Measurements from ENCODE around the gene HELZ. TPM values are rescaled to one million over a fixed set of nuclear protein-coding genes. Genes with fewer than 3 reads are reported as not detected.
"Not testable (repeated sequence)": the region's sequence is repeated elsewhere in the genome, so short reads cannot be mapped to it uniquely, and the experiment has no call there.

HELZ gene
- total and polyA plus RNA-seq, 5 donors: 5.6 to 43.9 (median 37.2) TPM

- H3K4me3 ChIP-seq (ENCODE audit: low read length); intact Hi-C loops (cut with DNase I); H3K4me1 ChIP-seq (ENCODE audit: control insufficient read depth, insufficient read depth, low read length); H3K27ac ChIP-seq (ENCODE audit: low read length); H3K9me3 ChIP-seq (ENCODE audit: control insufficient read depth, low read length); ATAC-seq; H3K27me3 ChIP-seq (ENCODE audit: control insufficient read depth, insufficient read depth): not testable (repeated sequence)
- 93% methylated on average over 6 of the region's 6 CpGs for WGBS
- DNase-seq: peak in 1 of 3 donors; percentile 32
These were observed 118.5 kb downstream of the HELZ start for GRCh38 chr17:67126543-67126942.

GRCh38 chr17:67125924-67126323 lies 119.1 kb downstream of the HELZ start:
- no peaks in the 10 kb centered on the region for H3K27me3 ChIP-seq (ENCODE audit: control insufficient read depth, insufficient read depth)
- H3K4me1 ChIP-seq (ENCODE audit: control insufficient read depth, insufficient read depth, low read length): no peaks in the 10 kb centered on the region
- H3K27ac ChIP-seq (ENCODE audit: low read length): no peak overlapping the region
- H3K9me3 ChIP-seq (ENCODE audit: control insufficient read depth, low read length): no peaks in the 10 kb centered on the region
- DNase-seq (no peak), ATAC-seq (no peak)
- intact Hi-C loops (cut with DNase I): no loop called here
- WGBS: 97% methylated on average over 1 of the region's 1 CpG
- no peak overlapping the region for H3K4me3 ChIP-seq (ENCODE audit: low read length)

DNA sequence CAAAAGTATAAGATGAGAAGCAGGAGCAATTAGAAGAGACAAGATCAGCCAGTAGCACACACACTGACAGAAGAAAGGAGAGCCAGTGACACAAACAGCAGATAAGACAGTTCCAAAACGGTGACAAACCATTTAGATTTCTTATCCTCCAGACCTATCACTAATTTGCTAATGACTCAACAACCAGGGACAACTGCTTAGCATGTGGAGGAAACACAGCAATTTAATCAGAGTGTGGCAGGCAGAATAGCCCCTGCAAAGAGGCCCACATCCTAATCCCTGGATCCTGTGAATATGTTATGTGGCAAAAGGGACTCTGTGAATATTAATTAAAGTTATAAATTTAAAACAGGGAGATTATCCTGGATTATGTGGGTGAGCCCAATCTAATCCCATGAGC lies 119.6 kb downstream of the HELZ start:
- WGBS: 19% methylated on average over 1 of the region's 1 CpG

GRCh38 chr17:67124450-67125148 lies 120.4 kb downstream of the HELZ start:
- intact Hi-C loops (cut with DNase I): no loop called here
- ATAC-seq (no peak), DNase-seq (no peak)
- no peak overlapping the region for H3K27ac ChIP-seq (ENCODE audit: low read length)
- no peaks in the 10 kb centered on the region for H3K27me3 ChIP-seq (ENCODE audit: control insufficient read depth, insufficient read depth)
- WGBS: 84% methylated on average over 4 of the region's 4 CpGs
- no peaks in the 10 kb centered on the region for H3K4me1 ChIP-seq (ENCODE audit: control insufficient read depth, insufficient read depth, low read length)
- no peaks in the 10 kb centered on the region for H3K9me3 ChIP-seq (ENCODE audit: control insufficient read depth, low read length)
- no peak overlapping the region for H3K4me3 ChIP-seq (ENCODE audit: low read length)

More for the DNA sequence above, 119.6 kb downstream of the HELZ start:
- Histone ChIP-seq H3K4me1 (ENCODE audit: control insufficient read depth, insufficient read depth, low read length) (no peaks in the 10 kb centered on the region), H3K9me3 (ENCODE audit: control insufficient read depth, low read length) (no peaks in the 10 kb centered on the region), H3K4me3 (ENCODE audit: low read length) (no peak overlapping the region), H3K27ac (ENCODE audit: low read length) (no peak overlapping the region), H3K27me3 (ENCODE audit: control insufficient read depth, insufficient read depth) (no peaks in the 10 kb centered on the region)
- DNase-seq (no peak), ATAC-seq (no peak)
- intact Hi-C loops (cut with DNase I): no loop called here

- no peak overlapping the region for H3K27ac ChIP-seq (ENCODE audit: low read length)
- DNase-seq: no peak
- intact Hi-C loops (cut with DNase I): no loop called here
These were observed 121.3 kb downstream of the HELZ start for GRCh38 chr17:67123699-67124098.

GRCh38 chr17:67121316-67121891 lies 123.6 kb downstream of the HELZ start:
- H3K9me3 ChIP-seq (ENCODE audit: control insufficient read depth, low read length): no peaks in the 10 kb centered on the region

More at GRCh38 chr17:67123699-67124098, 121.3 kb downstream of the HELZ start:
- ATAC-seq: no peak
- H3K4me1 ChIP-seq (ENCODE audit: control insufficient read depth, insufficient read depth, low read length): no peaks in the 10 kb centered on the region
- no peak overlapping the region for H3K4me3 ChIP-seq (ENCODE audit: low read length)
- H3K9me3 ChIP-seq (ENCODE audit: control insufficient read depth, low read length): no peaks in the 10 kb centered on the region
- H3K27me3 ChIP-seq (ENCODE audit: control insufficient read depth, insufficient read depth): no peaks in the 10 kb centered on the region

DNA sequence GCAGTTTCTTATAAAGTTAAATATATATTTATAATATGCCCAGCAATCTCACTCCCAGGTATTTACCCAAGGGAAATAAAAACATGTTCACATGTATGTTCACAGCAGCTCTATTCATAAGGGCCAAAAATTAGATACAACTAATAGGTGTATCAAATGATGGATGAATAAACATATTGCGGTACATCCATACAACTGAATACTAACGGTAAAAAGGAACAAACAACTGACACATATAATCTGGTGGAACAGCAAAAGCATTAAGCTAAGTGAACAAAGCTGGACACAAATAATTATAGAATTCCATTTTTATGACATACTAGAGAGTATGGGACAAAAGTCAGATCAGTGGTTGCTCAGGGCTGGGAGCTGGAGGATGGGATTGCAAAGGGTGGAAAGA lies 125.9 kb downstream of the HELZ start:
- H3K27ac ChIP-seq (ENCODE audit: low read length): no peak overlapping the region
- no peaks in the 10 kb centered on the region for H3K9me3 ChIP-seq (ENCODE audit: control insufficient read depth, low read length)
- H3K4me1 ChIP-seq (ENCODE audit: control insufficient read depth, insufficient read depth, low read length): no peaks in the 10 kb centered on the region
- 97% methylated on average over 2 of the region's 2 CpGs for WGBS
- intact Hi-C loops (cut with DNase I): no loop called here
- ATAC-seq: no peak
- no peak for DNase-seq
- H3K27me3 ChIP-seq (ENCODE audit: control insufficient read depth, insufficient read depth): no peaks in the 10 kb centered on the region
- H3K4me3 ChIP-seq (ENCODE audit: low read length): no peak overlapping the region

More at GRCh38 chr17:67121316-67121891, 123.6 kb downstream of the HELZ start:
- Histone ChIP-seq H3K27me3 (ENCODE audit: control insufficient read depth, insufficient read depth) (no peaks in the 10 kb centered on the region), H3K4me3 (ENCODE audit: low read length) (no peak overlapping the region), H3K4me1 (ENCODE audit: control insufficient read depth, insufficient read depth, low read length) (no peaks in the 10 kb centered on the region), H3K27ac (ENCODE audit: low read length) (no peak overlapping the region)
- DNase-seq (peak in 1 of 3 donors; percentile 43), ATAC-seq (peak; percentile 23 to 55)
- intact Hi-C loops (cut with DNase I): no loop called here
- 51% methylated on average over 5 of the region's 5 CpGs for WGBS

- no peaks in the 10 kb centered on the region for H3K27me3 ChIP-seq (ENCODE audit: control insufficient read depth, insufficient read depth)
- intact Hi-C loops (cut with DNase I): no loop called here
- ATAC-seq (no peak), DNase-seq (no peak)
- H3K9me3 ChIP-seq (ENCODE audit: control insufficient read depth, low read length): no peaks in the 10 kb centered on the region
- H3K4me3 ChIP-seq (ENCODE audit: low read length): no peak overlapping the region
- H3K27ac ChIP-seq (ENCODE audit: low read length): no peak overlapping the region
- peaks cover 3% of the 10 kb centered on the region for H3K4me1 ChIP-seq (ENCODE audit: control insufficient read depth, insufficient read depth, low read length)
- 98% methylated on average over 1 of the region's 1 CpG for WGBS
These were observed 128.9 kb downstream of the HELZ start for GRCh38 chr17:67116045-67116575.

DNA sequence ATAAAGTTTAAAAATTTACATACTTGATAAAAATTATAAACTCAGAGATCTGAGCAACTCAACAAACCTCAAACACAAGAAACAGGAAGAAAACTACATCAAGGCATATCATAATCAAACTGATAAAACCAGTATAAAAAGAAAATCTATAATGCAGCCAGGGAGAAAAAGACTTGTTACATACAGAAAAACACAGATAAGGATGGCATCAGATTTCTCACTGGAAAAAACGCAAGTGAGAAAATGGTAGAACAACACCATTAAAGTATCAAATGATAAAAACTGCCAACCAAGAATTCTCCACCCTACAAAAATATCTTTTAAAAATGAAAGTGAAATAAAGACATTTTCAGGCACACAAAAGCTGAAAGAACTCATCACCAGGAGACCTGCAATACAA lies 129.6 kb downstream of the HELZ start:
- DNase-seq: no peak
- WGBS: 79% methylated on average over 1 of the region's 1 CpG
- Histone ChIP-seq H3K4me1 (ENCODE audit: control insufficient read depth, insufficient read depth, low read length) (peaks cover 3% of the 10 kb centered on the region), H3K9me3 (ENCODE audit: control insufficient read depth, low read length) (no peaks in the 10 kb centered on the region), H3K4me3 (ENCODE audit: low read length) (no peak overlapping the region), H3K27me3 (ENCODE audit: control insufficient read depth, insufficient read depth) (no peaks in the 10 kb centered on the region), H3K27ac (ENCODE audit: low read length) (no peak overlapping the region)
- no peak for ATAC-seq
- intact Hi-C loops (cut with DNase I): no loop called here

DNA sequence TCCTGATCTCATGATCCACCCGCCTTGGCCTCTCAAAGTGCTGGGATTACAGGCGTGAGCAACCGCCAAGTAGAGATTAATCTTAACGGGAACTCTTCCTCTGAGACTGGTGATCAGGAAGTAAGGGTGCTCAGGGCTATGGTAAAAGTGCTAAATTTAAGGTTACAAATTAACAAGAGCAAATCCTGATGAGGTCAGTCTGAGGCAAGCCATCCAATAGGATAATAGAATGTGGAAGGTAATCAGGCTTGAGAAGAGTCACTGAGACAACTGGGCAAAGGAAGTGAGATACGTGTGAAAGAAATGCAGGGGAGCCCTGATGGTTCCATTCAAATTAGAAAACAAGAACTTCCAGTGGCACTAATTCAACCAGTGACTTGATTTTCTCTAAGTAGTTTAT lies 131.5 kb downstream of the HELZ start:
- Histone ChIP-seq H3K4me1 (ENCODE audit: control insufficient read depth, insufficient read depth, low read length) (peaks cover 3% of the 10 kb centered on the region), H3K4me3 (ENCODE audit: low read length) (no peak overlapping the region), H3K27me3 (ENCODE audit: control insufficient read depth, insufficient read depth) (no peaks in the 10 kb centered on the region), H3K27ac (ENCODE audit: low read length) (no peak overlapping the region), H3K9me3 (ENCODE audit: control insufficient read depth, low read length) (no peaks in the 10 kb centered on the region)
- intact Hi-C loops (cut with DNase I): no loop called here
- ATAC-seq: no peak
- WGBS: 98% methylated on average over 5 of the region's 5 CpGs
- no peak for DNase-seq

DNA sequence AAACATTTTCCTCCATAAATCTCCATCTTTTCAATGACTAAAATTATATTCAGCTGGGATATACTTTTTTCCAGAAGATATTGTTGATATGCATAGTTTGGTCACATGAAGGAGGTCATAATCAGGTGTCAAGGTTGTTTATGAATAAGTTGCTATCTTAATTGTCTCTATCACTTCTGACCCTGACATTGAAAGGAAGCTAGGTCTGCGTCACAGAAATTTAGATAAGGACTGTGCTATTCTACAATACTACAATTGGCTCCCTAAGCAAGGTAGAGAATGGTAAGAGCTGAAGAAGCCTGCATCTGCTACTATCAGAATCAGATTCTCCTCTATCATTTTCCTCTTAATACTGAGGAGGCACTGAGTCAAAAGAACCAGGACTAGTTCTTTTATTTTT lies 133.2 kb downstream of the HELZ start:
- 44% methylated on average over 1 of the region's 1 CpG for WGBS
- H3K4me3 ChIP-seq (ENCODE audit: low read length): no peak overlapping the region
- DNase-seq (no peak), ATAC-seq (peak in 1 of 2 donors; percentile 49)
- intact Hi-C loops (cut with DNase I): no loop called here
- H3K27ac ChIP-seq (ENCODE audit: low read length): no peak overlapping the region
- peaks cover 3% of the 10 kb centered on the region for H3K4me1 ChIP-seq (ENCODE audit: control insufficient read depth, insufficient read depth, low read length)
- H3K9me3 ChIP-seq (ENCODE audit: control insufficient read depth, low read length): no peaks in the 10 kb centered on the region
- H3K27me3 ChIP-seq (ENCODE audit: control insufficient read depth, insufficient read depth): no peaks in the 10 kb centered on the region
